ENCODE data around the gene FEM1C.

The FEM1C gene

DNA sequence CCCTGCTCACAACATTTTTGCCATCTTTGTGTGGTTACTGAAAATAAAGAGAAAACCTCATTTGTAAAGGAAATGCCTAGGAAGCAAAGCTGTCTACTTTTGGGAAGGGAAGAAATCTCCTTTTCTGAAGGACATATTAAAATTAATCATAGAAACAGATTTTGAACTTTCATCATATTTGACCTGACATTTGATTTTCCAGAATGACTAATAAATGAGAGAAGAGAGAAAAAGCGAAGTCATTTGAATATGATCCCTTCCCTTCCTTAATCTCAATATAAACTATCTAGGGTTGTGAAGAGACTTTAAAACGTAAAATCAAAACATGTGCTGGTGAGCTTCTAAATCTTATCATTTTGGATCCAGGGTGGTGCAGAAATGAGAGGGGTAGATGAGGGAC lies 66.3 kb downstream of the FEM1C start:
- Histone ChIP-seq H3K4me3 (ENCODE audit: low read depth, low read length) (no peak overlapping the region), H3K36me3 (ENCODE audit: control insufficient read depth, insufficient read depth, low read length) (no peaks in the 10 kb centered on the region), H3K9ac (ENCODE audit: low read depth, low read length) (no peak overlapping the region), H3K27me3 (ENCODE audit: control insufficient read depth, insufficient read depth, low read length) (no peaks in the 10 kb centered on the region), H3K9me3 (ENCODE audit: control insufficient read depth, insufficient read depth, low read length) (no peaks in the 10 kb centered on the region), H3K4me1 (ENCODE audit: control insufficient read depth, insufficient read depth, low read length) (no peaks in the 10 kb centered on the region), H3K27ac (ENCODE audit: low read depth, low read length) (no peak overlapping the region)

DNA sequence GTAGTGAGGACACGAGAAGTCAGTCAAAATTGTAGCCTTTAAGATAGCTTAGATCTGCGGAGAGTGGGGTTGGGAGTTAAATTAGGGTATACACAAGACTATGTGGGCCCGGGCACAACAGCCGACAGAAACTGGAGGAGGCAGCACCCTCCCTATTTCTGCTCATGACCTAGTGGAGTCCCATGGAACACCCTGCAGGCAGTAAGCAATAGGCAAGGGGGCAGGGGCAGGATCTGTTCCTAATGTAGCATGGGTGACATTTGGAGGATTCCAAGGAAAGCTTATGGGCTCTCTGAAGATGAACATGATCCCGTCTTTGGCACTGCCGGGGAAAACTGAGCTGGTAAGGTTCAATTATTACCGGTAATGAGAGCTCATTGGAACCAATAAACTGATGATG lies 67.0 kb downstream of the FEM1C start:
- Histone ChIP-seq H3K4me3 (ENCODE audit: low read depth, low read length) (no peak overlapping the region), H3K9me3 (ENCODE audit: control insufficient read depth, insufficient read depth, low read length) (no peaks in the 10 kb centered on the region), H3K27ac (ENCODE audit: low read depth, low read length) (no peak overlapping the region), H3K27me3 (ENCODE audit: control insufficient read depth, insufficient read depth, low read length) (no peaks in the 10 kb centered on the region), H3K9ac (ENCODE audit: low read depth, low read length) (no peak overlapping the region), H3K4me1 (ENCODE audit: control insufficient read depth, insufficient read depth, low read length) (no peaks in the 10 kb centered on the region), H3K36me3 (ENCODE audit: control insufficient read depth, insufficient read depth, low read length) (no peaks in the 10 kb centered on the region)

DNA sequence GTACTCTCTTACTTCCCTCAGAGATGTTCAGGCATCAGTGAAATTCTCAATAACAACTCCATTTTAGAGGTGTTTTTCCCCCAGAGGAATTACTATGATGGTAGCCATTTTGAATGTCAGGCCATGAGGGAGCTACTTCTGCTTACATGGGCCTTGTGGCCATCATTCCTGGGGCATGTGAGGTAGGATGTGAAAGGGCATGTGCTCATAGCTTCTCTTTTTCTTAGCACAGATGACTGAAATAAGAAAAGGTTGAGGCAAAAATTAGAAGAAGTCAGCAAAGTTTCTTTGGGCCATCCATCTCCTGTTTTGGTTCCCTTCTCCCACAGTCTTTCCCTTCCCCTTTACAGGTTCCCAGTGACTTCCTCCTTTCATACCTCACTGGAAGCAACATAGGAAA lies 68.8 kb downstream of the FEM1C start:
- Histone ChIP-seq H3K9ac (ENCODE audit: low read depth, low read length) (no peak overlapping the region), H3K4me3 (ENCODE audit: low read depth, low read length) (no peak overlapping the region), H3K27me3 (ENCODE audit: control insufficient read depth, insufficient read depth, low read length) (no peaks in the 10 kb centered on the region), H3K4me1 (ENCODE audit: control insufficient read depth, insufficient read depth, low read length) (peaks cover 10% of the 10 kb centered on the region), H3K36me3 (ENCODE audit: control insufficient read depth, insufficient read depth, low read length) (no peaks in the 10 kb centered on the region), H3K27ac (ENCODE audit: low read depth, low read length) (no peak overlapping the region), H3K9me3 (ENCODE audit: control insufficient read depth, insufficient read depth, low read length) (no peaks in the 10 kb centered on the region)

DNA sequence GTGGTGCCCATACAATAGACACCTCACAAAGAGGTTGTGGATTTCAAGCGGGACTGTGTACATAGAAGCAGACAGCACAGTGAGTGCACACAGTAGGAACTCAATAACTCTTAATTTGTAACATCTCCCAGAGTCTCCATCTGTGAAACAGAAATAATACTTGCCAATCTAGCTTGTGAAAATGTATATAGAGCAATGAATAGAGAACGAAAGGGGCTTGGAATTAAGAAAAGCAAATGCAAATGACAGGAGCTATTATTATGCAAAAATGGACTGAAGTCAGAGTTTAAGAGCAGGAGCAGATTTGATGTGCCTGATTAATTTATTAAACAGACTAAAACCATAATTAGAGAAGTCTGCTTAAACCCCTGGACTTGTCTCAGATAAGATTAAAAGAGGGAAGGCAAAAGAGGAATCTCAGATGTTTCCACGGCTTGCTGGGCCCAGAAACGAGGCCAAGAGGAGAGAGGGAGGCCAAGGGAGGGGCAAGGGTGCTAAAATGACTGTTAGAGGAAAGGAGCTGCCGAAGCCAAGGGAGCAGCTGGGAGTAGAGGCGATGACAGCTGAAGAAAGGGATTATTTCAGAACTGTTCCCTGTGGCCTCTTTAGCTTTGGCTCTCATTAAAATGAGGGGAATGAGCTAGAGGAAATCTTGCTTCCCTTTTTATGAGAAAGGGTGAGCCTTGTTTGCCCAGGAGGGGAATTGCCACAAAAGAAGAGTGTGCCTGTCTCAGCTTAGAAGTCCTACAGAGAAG lies 72.1 kb downstream of the FEM1C start:
- H3K4me3 ChIP-seq (ENCODE audit: low read depth, low read length), result no peak overlapping the region
- no peaks in the 10 kb centered on the region for H3K27me3 ChIP-seq (ENCODE audit: control insufficient read depth, insufficient read depth, low read length)
- H3K9ac ChIP-seq (ENCODE audit: low read depth, low read length), result no peak overlapping the region
- H3K4me1 ChIP-seq (ENCODE audit: control insufficient read depth, insufficient read depth, low read length), result peaks cover 10% of the 10 kb centered on the region
- no peaks in the 10 kb centered on the region for H3K9me3 ChIP-seq (ENCODE audit: control insufficient read depth, insufficient read depth, low read length)
- no peak overlapping the region for H3K27ac ChIP-seq (ENCODE audit: low read depth, low read length)
- no peaks in the 10 kb centered on the region for H3K36me3 ChIP-seq (ENCODE audit: control insufficient read depth, insufficient read depth, low read length)

DNA sequence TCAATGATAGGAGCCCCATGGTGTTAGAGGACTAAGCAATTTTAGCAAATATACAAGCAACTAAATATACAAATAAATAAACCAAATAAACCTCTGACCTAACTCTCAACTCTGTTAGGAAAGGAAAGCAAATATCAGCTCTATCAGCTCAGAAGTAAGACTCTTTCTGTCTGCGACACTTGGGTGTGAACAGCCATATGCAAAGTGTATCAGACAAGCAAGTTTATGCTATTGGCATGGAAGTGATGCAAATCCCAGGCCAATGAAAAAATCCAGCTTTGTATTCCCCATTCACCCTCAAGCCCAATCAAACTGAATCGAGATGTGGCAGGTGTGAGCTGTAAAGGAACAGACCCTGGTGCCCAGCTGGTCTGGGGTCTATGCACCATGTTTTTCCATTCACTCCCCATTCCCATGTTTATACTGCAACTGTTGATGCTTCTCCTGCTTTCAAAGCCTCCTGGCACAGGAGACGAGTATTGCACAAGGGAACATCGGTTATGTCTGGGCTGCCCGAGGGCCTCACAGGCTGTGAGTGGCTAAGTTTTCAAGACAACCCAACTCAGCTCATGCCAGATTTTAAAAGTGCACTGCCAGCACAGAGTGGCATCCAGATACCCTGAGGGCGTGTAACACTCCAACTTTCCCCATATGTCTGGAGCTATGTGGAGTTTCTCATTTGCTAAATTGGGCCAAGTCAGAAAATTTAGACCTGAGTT lies 73.1 kb downstream of the FEM1C start:
- Histone ChIP-seq H3K4me3 (ENCODE audit: low read depth, low read length) (no peak overlapping the region), H3K4me1 (ENCODE audit: control insufficient read depth, insufficient read depth, low read length) (peaks cover 10% of the 10 kb centered on the region), H3K36me3 (ENCODE audit: control insufficient read depth, insufficient read depth, low read length) (no peaks in the 10 kb centered on the region), H3K27ac (ENCODE audit: low read depth, low read length) (no peak overlapping the region), H3K9ac (ENCODE audit: low read depth, low read length) (no peak overlapping the region), H3K27me3 (ENCODE audit: control insufficient read depth, insufficient read depth, low read length) (no peaks in the 10 kb centered on the region), H3K9me3 (ENCODE audit: control insufficient read depth, insufficient read depth, low read length) (no peaks in the 10 kb centered on the region)

DNA sequence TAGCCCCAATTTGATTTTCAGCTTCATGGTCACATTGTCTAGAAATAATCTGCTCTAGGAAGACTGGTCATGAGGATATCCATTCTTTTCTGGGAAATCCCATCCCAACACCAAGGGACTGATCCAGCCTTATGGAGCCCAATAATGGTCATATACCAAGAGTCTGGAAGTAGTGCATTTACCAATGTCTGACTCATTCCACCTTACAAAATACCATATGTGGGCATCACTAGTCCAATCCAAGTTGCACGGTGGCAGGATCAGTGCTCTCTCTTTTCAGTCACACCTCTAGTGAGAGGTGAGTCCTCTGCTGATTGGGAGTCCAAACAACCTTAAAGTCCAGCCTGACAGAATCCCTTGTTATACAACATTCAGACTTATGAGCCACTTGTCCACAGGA lies 73.7 kb downstream of the FEM1C start:
- no peaks in the 10 kb centered on the region for H3K27me3 ChIP-seq (ENCODE audit: control insufficient read depth, insufficient read depth, low read length)
- H3K4me1 ChIP-seq (ENCODE audit: control insufficient read depth, insufficient read depth, low read length), result peaks cover 10% of the 10 kb centered on the region

More for the DNA sequence above, 73.7 kb downstream of the FEM1C start:
- Histone ChIP-seq H3K9ac (ENCODE audit: low read depth, low read length) (no peak overlapping the region), H3K27ac (ENCODE audit: low read depth, low read length) (no peak overlapping the region), H3K4me3 (ENCODE audit: low read depth, low read length) (no peak overlapping the region), H3K36me3 (ENCODE audit: control insufficient read depth, insufficient read depth, low read length) (no peaks in the 10 kb centered on the region), H3K9me3 (ENCODE audit: control insufficient read depth, insufficient read depth, low read length) (no peaks in the 10 kb centered on the region)

Measured in HUES48 (cell line).